Neural cell (in vitro differentiated cells): Measurements from ENCODE around the gene CFAP210. TPM values are rescaled to one million over a fixed set of nuclear protein-coding genes. Genes with fewer than 3 reads are reported as not detected.
"Not testable (repeated sequence)": the region's sequence is repeated elsewhere in the genome, so short reads cannot be mapped to it uniquely, and the experiment has no call there.

Experiments used
- H2AFZ ChIP-seq: fragments of 200-600, 300-800 bp; sonication (generic), shearing (Covaris generic); 2 replicates; pipeline ENCODE4 v1.6.0; 2014; ENCODE audit warnings: low read depth, mild to moderate bottlenecking, antibody characterized with exemption, low read length, moderate library complexity
- H3F3A ChIP-seq: fragments of 200-600 bp; shearing (Covaris generic); 2 replicates; pipeline ENCODE4 v1.6.1; 2016; ENCODE audit warnings: mild to moderate bottlenecking, moderate library complexity, mixed read lengths, antibody characterized with exemption, low read length; ENCODE audit not compliant: insufficient read depth, poor library complexity, severe bottlenecking
- H3K27ac ChIP-seq: fragments of 200-600, 300-800 bp; sonication (generic), shearing (Covaris generic); 2 replicates; pipeline ENCODE4 v1.5.1; 2014; ENCODE audit warnings: mild to moderate bottlenecking, low read length, moderate library complexity
- H3K27me3 ChIP-seq: fragments of 300-800, 200-600 bp; sonication (generic), shearing (Covaris generic); 2 replicates; pipeline ENCODE4 v1.6.0; 2014; ENCODE audit warnings: mild to moderate bottlenecking, low read depth, low read length, moderate library complexity; ENCODE audit not compliant: insufficient read depth
- H3K36me3 ChIP-seq: fragments of 300-800, 200-600 bp; sonication (generic), shearing (Covaris generic); 2 replicates; pipeline ENCODE4 v1.5.1; 2014; ENCODE audit warnings: mild to moderate bottlenecking, antibody characterized with exemption, low read length, moderate library complexity; ENCODE audit not compliant: insufficient read depth
- H3K4me2 ChIP-seq: fragments of 300-800, 200-600 bp; sonication (generic), shearing (Covaris generic); 2 replicates; pipeline ENCODE4 v1.6.0; 2014; ENCODE audit warnings: mild to moderate bottlenecking, low read length
- H3K4me3 ChIP-seq: fragments of 300-800, 200-600 bp; sonication (generic), shearing (Covaris generic); 2 replicates; pipeline ENCODE4 v1.5.1; 2014; ENCODE audit warnings: mild to moderate bottlenecking, low read length, moderate library complexity
- H3K79me2 ChIP-seq: fragments of 200-600 bp; shearing (Covaris generic); replicated peaks from 2 replicates; pipeline ENCODE4 v1.6.0; 2014; ENCODE audit warnings: mild to moderate bottlenecking, low read length, moderate library complexity; ENCODE audit not compliant: insufficient read depth
- H3K9ac ChIP-seq: fragments of 300-800, 200-600 bp; sonication (generic), shearing (Covaris generic); 2 replicates; pipeline ENCODE4 v1.6.1; 2016; ENCODE audit warnings: mild to moderate bottlenecking, low read length, mixed read lengths
- H3K9me2 ChIP-seq: fragments of 200-600 bp; shearing (Covaris generic); 2 replicates; pipeline ENCODE4 v1.6.1; 2016; ENCODE audit warnings: mild to moderate bottlenecking, low read length, mixed read lengths; ENCODE audit not compliant: insufficient read depth
- H3K9me3 ChIP-seq: fragments of 200-600, 300-800 bp; sonication (generic), shearing (Covaris generic); 2 replicates; pipeline ENCODE4 v1.6.1; 2016; ENCODE audit warnings: mild to moderate bottlenecking, mixed run types, low read length, moderate library complexity, mixed read lengths
- H4K20me1 ChIP-seq: fragments of 200-600 bp; shearing (Covaris generic); 2 replicates; pipeline ENCODE4 v1.6.1; 2016; ENCODE audit warnings: mild to moderate bottlenecking, mixed run types; ENCODE audit not compliant: insufficient read depth
- CTCF ChIP-seq: fragments of 450-650 bp; IDR thresholded peaks from 2 replicates; pipeline ENCODE4 v1.5.1; 2014; ENCODE audit warnings: antibody characterized with exemption, mild to moderate bottlenecking, moderate library complexity; ENCODE audit not compliant: poor library complexity, severe bottlenecking
- EP300 ChIP-seq: fragments of 450-650 bp; conservative IDR thresholded peaks from 2 replicates; pipeline ENCODE4 v1.6.1; 2014; ENCODE audit warnings: antibody characterized with exemption, mild to moderate bottlenecking, moderate library complexity; ENCODE audit not compliant: poor library complexity, severe bottlenecking
- EZH2 ChIP-seq: fragments of 200-600, 300-800 bp; shearing (Covaris generic), sonication (generic); IDR thresholded peaks from 2 replicates; pipeline ENCODE4 v1.6.1; 2014; ENCODE audit warnings: antibody characterized with exemption, low read length, borderline replicate concordance, mild to moderate bottlenecking; ENCODE audit not compliant: insufficient read depth, poor library complexity, severe bottlenecking
- MXI1 ChIP-seq: fragments of 450-650 bp; conservative IDR thresholded peaks from 2 replicates; pipeline ENCODE4 v1.6.1; 2014; ENCODE audit warnings: antibody characterized with exemption, mild to moderate bottlenecking; ENCODE audit not compliant: poor library complexity, severe bottlenecking
- POLR2AphosphoS5 ChIP-seq: IDR thresholded peaks from 2 replicates; pipeline ENCODE4 v1.6.1; 2012
- RAD21 ChIP-seq: fragments of 450-650 bp; conservative IDR thresholded peaks from 2 replicates; pipeline ENCODE4 v1.6.1; 2014; ENCODE audit warnings: antibody characterized with exemption, mild to moderate bottlenecking, moderate library complexity
- REST ChIP-seq: IDR thresholded peaks from 2 replicates; pipeline ENCODE4 v1.6.1; 2012; ENCODE audit warnings: borderline replicate concordance
- SMC3 ChIP-seq: fragments of 450-650 bp; conservative IDR thresholded peaks from 2 replicates; pipeline ENCODE4 v1.6.1; 2014; ENCODE audit warnings: antibody characterized with exemption, mild to moderate bottlenecking, moderate library complexity; ENCODE audit not compliant: poor library complexity
- TAF1 ChIP-seq: IDR thresholded peaks from 2 replicates; pipeline ENCODE4 v1.6.1; 2012; ENCODE audit warnings: low read depth
- polyA plus RNA-seq: library from polyadenylated mRNA; depleted of rRNA; stranded (reverse); fragments of >200 nt; gene quantifications from 2 replicates; pipeline ENCODE4 v1.2.3, GENCODE V29; 2014

The CFAP210 gene
- polyA plus RNA-seq, 1 donor from 2014 or later = 0.20 TPM

GRCh38 chr2:169704160-169704708 lies 10.0 kb upstream of the CFAP210 start:
- Histone ChIP-seq H3F3A (no peaks in the 10 kb centered on the region), H3K36me3 (no peaks in the 10 kb centered on the region), H3K9me2 (no peaks in the 10 kb centered on the region), H3K9me3 (no peaks in the 10 kb centered on the region), H3K79me2 (no peaks in the 10 kb centered on the region), H3K9ac (no peak overlapping the region), H2AFZ (no peak overlapping the region), H3K27ac (no peak overlapping the region), H3K4me3 (no peak overlapping the region), H3K27me3 (no peaks in the 10 kb centered on the region), H4K20me1 (no peaks in the 10 kb centered on the region), H3K4me2 (no peak overlapping the region)
- no peak for TF ChIP-seq TAF1
- no peak for TF ChIP-seq MXI1
- TF ChIP-seq POLR2AphosphoS5 = no peak
- no peak for TF ChIP-seq SMC3
- no peak for TF ChIP-seq REST
- TF ChIP-seq EP300 = no peak
- TF ChIP-seq CTCF = no peak
- no peak for TF ChIP-seq EZH2
- no peak for TF ChIP-seq RAD21

GRCh38 chr2:169702996-169703395 lies 8.8 kb upstream of the CFAP210 start:
- H3K4me2 ChIP-seq = no peak overlapping the region
- no peak for TF ChIP-seq REST
- no peak for TF ChIP-seq TAF1
- no peak for TF ChIP-seq EZH2
- no peak for TF ChIP-seq MXI1
- TF ChIP-seq SMC3 = no peak
- no peaks in the 10 kb centered on the region for H3K27me3 ChIP-seq
- peaks cover 2% of the 10 kb centered on the region for H3K79me2 ChIP-seq
- no peak overlapping the region for H3K4me3 ChIP-seq
- no peak overlapping the region for H3K27ac ChIP-seq
- H3K9me3 ChIP-seq = no peaks in the 10 kb centered on the region
- H3K9ac ChIP-seq = no peak overlapping the region
- no peaks in the 10 kb centered on the region for H3F3A ChIP-seq
- no peaks in the 10 kb centered on the region for H4K20me1 ChIP-seq
- H3K9me2 ChIP-seq = no peaks in the 10 kb centered on the region
- no peak overlapping the region for H2AFZ ChIP-seq
- no peaks in the 10 kb centered on the region for H3K36me3 ChIP-seq

- not testable (repeated sequence) for H3K9me2 ChIP-seq, H3K36me3 ChIP-seq, H3K4me2 ChIP-seq, H3K9me3 ChIP-seq, H3K4me3 ChIP-seq, H3K27me3 ChIP-seq, H3F3A ChIP-seq, H2AFZ ChIP-seq, H4K20me1 ChIP-seq, H3K27ac ChIP-seq, H3K9ac ChIP-seq
- peaks cover 13% of the 10 kb centered on the region for H3K79me2 ChIP-seq
Observed at GRCh38 chr2:169699173-169699572, 5.0 kb upstream of the CFAP210 start.
